AG09319 (cell line): ENCODE measurements around the gene HPS4.

Experiments used
- DNase-seq: peaks from one replicate; pipeline ENCODE4 v3.0.0-alpha.2; 2010; ENCODE audit warnings: low read depth; ENCODE audit errors: extremely low read depth
- CTCF ChIP-seq: IDR thresholded peaks from 2 replicates; pipeline ENCODE4 v1.5.1; 2011; ENCODE audit warnings: low read depth, mild to moderate bottlenecking, inconsistent platforms, low read length, moderate library complexity

HPS4 gene

GRCh38 chr22:26479043-26479791, 4.4 kb downstream of the HPS4 start:
- TF ChIP-seq CTCF, result no peak
- no peak for DNase-seq

GRCh38 chr22:26477341-26477731, 6.2 kb downstream of the HPS4 start:
- DNase-seq, result no peak
- no peak for TF ChIP-seq CTCF

- no peak for DNase-seq
Observed at GRCh38 chr22:26476705-26477340, 6.8 kb downstream of the HPS4 start.

GRCh38 chr22:26474682-26475081, 8.9 kb downstream of the HPS4 start:
- no peak for DNase-seq
- TF ChIP-seq CTCF, result no peak

More at GRCh38 chr22:26476705-26477340, 6.8 kb downstream of the HPS4 start:
- no peak for TF ChIP-seq CTCF

GRCh38 chr22:26471522-26471921, 12.1 kb downstream of the HPS4 start:
- no peak for TF ChIP-seq CTCF
- no peak for DNase-seq

GRCh38 chr22:26470807-26471206, 12.8 kb downstream of the HPS4 start:
- no peak for TF ChIP-seq CTCF
- DNase-seq, result no peak

- DNase-seq, result no peak
- TF ChIP-seq CTCF, result no peak
Observed at GRCh38 chr22:26466196-26466595, 17.4 kb downstream of the HPS4 start.
